Natural killer cell (primary cell): ENCODE results near the gene AFM. TPM values are rescaled to one million over a fixed set of nuclear protein-coding genes. Genes with fewer than 3 reads are reported as not detected.

Source experiments
- ATAC-seq, 3 donors: fragments of 150-1000 bp in 2 of 3; fragments of 200-7000 bp in 1 of 3; cut with Tn5 transposase; 1 replicate in 1 of 3; 2 replicates in 2 of 3; pipeline ENCODE4 v1.10.0; 2021; ENCODE audit warnings: mild to moderate bottlenecking in 2 of 3, moderate library complexity in 2 of 3
- DNase-seq, 2 donors: peaks; one replicate each; pipeline versions ENCODE4 v3.0.0 to v3.0.0-alpha.2; 2013 to 2021; ENCODE audit warnings: mixed read lengths in 1 of 2
- H3K27ac ChIP-seq: one replicate; pipeline ENCODE4 v1.5.1; 2013; ENCODE audit warnings: mild to moderate bottlenecking, low read length
- H3K27me3 ChIP-seq: one replicate; pipeline ENCODE4 v1.6.1; 2013; ENCODE audit warnings: low read length; ENCODE audit not compliant: control insufficient read depth, insufficient read depth
- H3K36me3 ChIP-seq: one replicate; pipeline ENCODE4 v1.6.1; 2013; ENCODE audit warnings: low read length; ENCODE audit not compliant: control insufficient read depth, insufficient read depth
- H3K4me1 ChIP-seq: one replicate; pipeline ENCODE4 v1.6.1; 2013; ENCODE audit warnings: low read length; ENCODE audit not compliant: control insufficient read depth, insufficient read depth
- H3K4me3 ChIP-seq: one replicate; pipeline ENCODE4 v1.5.1; 2013; ENCODE audit warnings: low read length
- H3K9me3 ChIP-seq: one replicate; pipeline ENCODE4 v1.6.1; 2013; ENCODE audit warnings: low read length; ENCODE audit not compliant: control insufficient read depth, insufficient read depth
- H3K27ac Mint-ChIP-seq, 2 donors: one replicate each; pipeline ENCODE4 v1.8.0; 2022; ENCODE audit warnings: mild to moderate bottlenecking in 2 of 2, mixed read lengths in 2 of 2, moderate library complexity in 1 of 2
- H3K27me3 Mint-ChIP-seq, 2 donors: one replicate each; pipeline ENCODE4 v1.8.0; 2022; ENCODE audit warnings: low read depth in 2 of 2, mixed read lengths in 2 of 2
- H3K36me3 Mint-ChIP-seq: one replicate; pipeline ENCODE4 v1.8.0; 2022; ENCODE audit warnings: mixed read lengths
- H3K4me1 Mint-ChIP-seq, 2 donors: one replicate each; pipeline ENCODE4 v1.8.0; 2022; ENCODE audit warnings: mixed read lengths in 2 of 2
- H3K4me3 Mint-ChIP-seq: one replicate; pipeline ENCODE4 v1.8.0; 2022; ENCODE audit warnings: mild to moderate bottlenecking, moderate library complexity, mixed read lengths
- H3K9me3 Mint-ChIP-seq, 2 donors: one replicate each; pipeline ENCODE4 v1.8.0; 2022; ENCODE audit warnings: mixed read lengths in 2 of 2
- WGBS: methylation state at CpG from one replicate; pipeline ENCODE4 v1.1.7; 2013; ENCODE audit warnings: missing lambda C conversion rate; ENCODE audit not compliant: insufficient coverage; 5-methylcytosine and 5-hydroxymethylcytosine counted together
- intact Hi-C: fragments of 100-400 bp; cut with micrococcal nuclease; formaldehyde crosslinking; loops from one replicate; pipeline ENCODE4 v1.14.2; 2022
- total RNA-seq, 4 donors: library from RNA; stranded (reverse); fragments of 120-200 nt in 1 of 4; gene quantifications; one replicate each; pipeline versions ENCODE4 v1.2.3 to v1.2.4, GENCODE V29; 2013 to 2022
- TF ChIP-seq, protein P1 (sequence below): fragments of 200-600 bp; IDR thresholded peaks from one replicate; pipeline ENCODE4 v1.8.0; 2022; ENCODE audit warnings: antibody characterized with exemption

AFM gene
- total RNA-seq, 3 donors from 2014 or later (not counting 1 experiment from before 2014, with no cell fraction given), result not detected

DNA sequence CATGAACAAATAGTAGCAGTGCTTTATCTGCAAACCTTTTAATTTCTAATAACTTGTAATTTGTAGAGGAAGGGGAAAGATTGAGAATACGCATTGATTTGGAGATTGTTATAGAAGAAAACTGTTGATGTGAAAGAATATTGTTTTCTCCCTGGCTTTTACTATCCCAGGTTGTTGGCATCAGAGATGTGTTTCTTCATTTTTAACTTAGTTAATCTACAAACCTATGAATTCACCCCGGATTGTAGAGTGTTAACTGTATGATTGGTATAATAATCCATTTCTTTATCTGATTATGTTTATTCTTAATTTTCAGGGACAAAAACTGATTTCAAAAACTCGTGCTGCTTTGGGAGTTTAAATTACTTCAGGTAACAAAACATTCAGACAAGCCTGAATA lies 26.6 kb upstream of the AFM start:
- no peaks in the 10 kb centered on the region for H3K36me3 Mint-ChIP-seq
- no peaks in the 10 kb centered on the region for H3K4me1 Mint-ChIP-seq
- no peaks in the 10 kb centered on the region for H3K27me3 ChIP-seq
- H3K36me3 ChIP-seq, result no peaks in the 10 kb centered on the region
- 100% methylated on average over 1 of the region's 3 CpGs for WGBS
- H3K27me3 Mint-ChIP-seq, result no peaks in the 10 kb centered on the region
- H3K9me3 ChIP-seq, result no peaks in the 10 kb centered on the region
- intact Hi-C loops, result no loop called here
- no peak overlapping the region for H3K27ac ChIP-seq
- H3K4me1 ChIP-seq, result no peaks in the 10 kb centered on the region
- no peak overlapping the region for H3K27ac Mint-ChIP-seq
- no peak for DNase-seq
- no peak overlapping the region for H3K4me3 ChIP-seq
- no peak for ATAC-seq
- TF ChIP-seq, protein P1, sequence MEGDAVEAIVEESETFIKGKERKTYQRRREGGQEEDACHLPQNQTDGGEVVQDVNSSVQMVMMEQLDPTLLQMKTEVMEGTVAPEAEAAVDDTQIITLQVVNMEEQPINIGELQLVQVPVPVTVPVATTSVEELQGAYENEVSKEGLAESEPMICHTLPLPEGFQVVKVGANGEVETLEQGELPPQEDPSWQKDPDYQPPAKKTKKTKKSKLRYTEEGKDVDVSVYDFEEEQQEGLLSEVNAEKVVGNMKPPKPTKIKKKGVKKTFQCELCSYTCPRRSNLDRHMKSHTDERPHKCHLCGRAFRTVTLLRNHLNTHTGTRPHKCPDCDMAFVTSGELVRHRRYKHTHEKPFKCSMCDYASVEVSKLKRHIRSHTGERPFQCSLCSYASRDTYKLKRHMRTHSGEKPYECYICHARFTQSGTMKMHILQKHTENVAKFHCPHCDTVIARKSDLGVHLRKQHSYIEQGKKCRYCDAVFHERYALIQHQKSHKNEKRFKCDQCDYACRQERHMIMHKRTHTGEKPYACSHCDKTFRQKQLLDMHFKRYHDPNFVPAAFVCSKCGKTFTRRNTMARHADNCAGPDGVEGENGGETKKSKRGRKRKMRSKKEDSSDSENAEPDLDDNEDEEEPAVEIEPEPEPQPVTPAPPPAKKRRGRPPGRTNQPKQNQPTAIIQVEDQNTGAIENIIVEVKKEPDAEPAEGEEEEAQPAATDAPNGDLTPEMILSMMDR, result no peak
- H3K9me3 Mint-ChIP-seq, result peaks cover 8 to 10% of the 10 kb centered on the region in 2 donors
- H3K4me3 Mint-ChIP-seq, result no peak overlapping the region

DNA sequence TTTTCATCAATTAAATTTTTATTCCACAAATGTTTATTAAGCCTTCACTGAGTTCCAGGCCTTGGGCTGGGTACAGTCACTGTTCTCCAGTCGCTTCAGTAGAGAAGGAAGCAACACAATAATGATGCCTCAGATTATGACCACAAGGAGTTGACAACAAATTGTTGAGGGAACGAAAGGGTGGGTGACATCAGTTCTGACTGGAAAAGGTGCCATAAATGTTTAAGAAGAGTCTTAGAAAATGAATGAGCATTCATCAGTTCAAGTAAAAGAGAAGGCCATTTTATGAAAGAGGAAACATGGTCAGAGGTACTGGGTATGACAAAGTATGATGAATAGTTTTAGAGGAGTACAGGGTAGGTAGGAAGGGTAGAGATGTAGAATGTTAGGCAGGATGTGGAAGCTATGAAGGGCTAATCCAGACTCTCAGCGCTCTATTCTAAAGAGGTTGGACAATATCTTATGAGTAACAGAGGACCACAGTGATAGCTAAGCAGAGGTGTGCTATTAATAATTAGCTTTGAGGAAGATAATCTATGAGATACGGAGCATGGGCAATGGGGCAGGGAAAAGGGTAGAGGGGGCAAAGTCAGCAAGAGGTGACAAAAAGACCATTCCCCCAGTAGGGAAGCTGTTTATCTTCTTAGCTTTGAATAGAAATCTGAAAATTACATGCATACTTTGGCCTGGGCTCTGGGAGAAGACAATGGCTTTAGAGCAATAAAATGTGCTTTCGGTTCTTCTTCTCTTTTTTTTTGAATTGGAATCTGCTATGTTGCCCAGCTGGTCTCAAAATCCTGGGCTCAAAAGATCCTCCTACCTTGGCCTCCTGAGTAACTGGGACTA lies 25.1 kb upstream of the AFM start:
- DNase-seq (no peak), ATAC-seq (no peak)
- Histone ChIP-seq H3K9me3 (no peaks in the 10 kb centered on the region), H3K4me1 (no peaks in the 10 kb centered on the region), H3K27me3 (no peaks in the 10 kb centered on the region), H3K36me3 (no peaks in the 10 kb centered on the region), H3K4me3 (no peak overlapping the region), H3K27ac (no peak overlapping the region)
- Mint-ChIP-seq H3K4me1 (no peaks in the 10 kb centered on the region), H3K27me3 (no peaks in the 10 kb centered on the region), H3K36me3 (no peaks in the 10 kb centered on the region), H3K27ac (no peak overlapping the region), H3K9me3 (peaks cover 12 to 14% of the 10 kb centered on the region in 2 donors), H3K4me3 (no peak overlapping the region)
- 84% methylated on average over 5 of the region's 5 CpGs for WGBS
- TF ChIP-seq, protein P1, result no peak
- intact Hi-C loops, result no loop called here

DNA sequence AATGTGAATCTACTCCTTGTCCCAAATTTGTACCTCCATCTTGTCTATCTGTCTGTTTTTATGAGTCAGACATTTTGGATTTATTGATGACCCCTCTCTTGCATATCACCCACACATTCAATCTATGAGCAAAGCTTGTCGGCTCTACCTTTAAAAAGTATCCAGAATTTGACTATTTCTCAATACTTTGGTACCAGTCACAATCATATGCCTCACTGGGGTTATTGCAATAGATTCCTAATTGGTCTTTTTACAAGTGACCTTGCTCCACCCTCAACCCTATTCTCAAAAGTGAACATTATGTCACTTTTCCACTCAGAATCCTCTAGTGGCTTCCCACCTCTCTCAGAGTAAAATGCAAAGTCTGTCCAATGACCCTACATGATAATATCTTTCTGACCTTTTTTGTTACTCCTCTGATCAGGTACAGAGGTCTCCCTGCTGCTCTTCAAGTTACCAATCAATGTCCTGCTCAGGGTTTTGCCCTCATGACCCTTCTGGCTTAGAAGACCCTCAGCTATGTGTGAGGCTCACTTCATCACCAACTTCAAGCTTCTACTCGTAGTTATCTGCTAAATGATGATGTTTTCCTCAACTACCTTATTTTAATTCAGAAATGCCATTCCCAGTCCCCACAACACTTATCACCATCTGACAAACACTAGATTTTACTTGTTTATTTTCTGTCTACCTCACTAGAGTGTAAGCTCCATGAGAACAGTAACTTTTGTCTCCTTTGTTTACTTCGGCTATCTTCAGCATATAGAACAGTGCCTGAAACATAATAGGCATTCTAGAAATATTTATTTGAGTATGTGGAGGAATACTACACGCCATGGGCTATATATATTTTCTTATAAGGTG lies 23.1 kb upstream of the AFM start:
- Mint-ChIP-seq H3K27ac (no peak overlapping the region), H3K36me3 (no peaks in the 10 kb centered on the region), H3K9me3 (peaks cover 12 to 17% of the 10 kb centered on the region in 2 donors), H3K4me1 (no peaks in the 10 kb centered on the region), H3K27me3 (no peaks in the 10 kb centered on the region), H3K4me3 (no peak overlapping the region)
- no peaks in the 10 kb centered on the region for H3K9me3 ChIP-seq
- TF ChIP-seq, protein P1, result no peak
- intact Hi-C loops, result no loop called here
- H3K36me3 ChIP-seq, result no peaks in the 10 kb centered on the region
- H3K4me1 ChIP-seq, result no peaks in the 10 kb centered on the region
- 84% methylated on average over 2 of the region's 4 CpGs for WGBS
- DNase-seq, result no peak
- no peak for ATAC-seq
- H3K4me3 ChIP-seq, result no peak overlapping the region
- no peaks in the 10 kb centered on the region for H3K27me3 ChIP-seq
- no peak overlapping the region for H3K27ac ChIP-seq
